ENCODE results near the gene RUNX2.

Gene RUNX2

DNA sequence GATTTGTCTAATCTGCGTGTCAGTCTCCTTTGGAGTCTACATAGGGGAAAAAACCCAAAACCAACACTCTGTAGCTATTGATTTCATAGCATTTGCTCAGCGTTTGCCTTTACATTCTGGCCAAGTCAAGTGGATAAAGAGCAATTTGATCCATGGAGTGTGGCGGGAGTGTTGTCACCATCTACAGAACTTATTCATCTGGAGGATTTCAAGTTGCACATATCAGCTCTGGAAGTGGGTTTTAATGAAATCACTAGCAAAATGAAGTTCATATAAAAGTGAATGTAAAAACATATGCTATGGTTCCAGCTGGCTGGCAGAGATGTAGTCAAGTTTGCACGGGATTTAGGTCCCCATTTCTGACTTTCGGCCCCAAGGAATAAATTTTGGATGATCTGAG is 269.3 kb downstream of the RUNX2 start:
- no peak for DNase-seq

DNA sequence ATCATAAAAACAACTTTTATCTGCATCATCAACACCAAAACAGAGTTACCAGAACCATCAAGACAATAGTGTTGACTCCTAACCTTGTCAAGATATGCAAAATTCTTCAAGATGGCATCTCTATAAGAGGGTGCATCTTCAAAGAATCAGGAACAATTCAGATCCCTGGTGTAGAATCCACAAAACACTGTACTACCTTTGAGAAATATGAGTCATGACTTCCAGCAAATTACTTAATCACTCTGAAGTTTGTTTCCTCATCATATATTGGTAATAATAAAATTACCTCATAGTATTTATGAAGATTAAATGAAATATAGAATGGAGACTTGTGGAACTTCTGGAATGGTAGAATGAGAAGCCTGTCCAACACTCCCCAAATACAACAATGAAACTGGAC is 270.9 kb downstream of the RUNX2 start:
- DNase-seq: no peak

DNA sequence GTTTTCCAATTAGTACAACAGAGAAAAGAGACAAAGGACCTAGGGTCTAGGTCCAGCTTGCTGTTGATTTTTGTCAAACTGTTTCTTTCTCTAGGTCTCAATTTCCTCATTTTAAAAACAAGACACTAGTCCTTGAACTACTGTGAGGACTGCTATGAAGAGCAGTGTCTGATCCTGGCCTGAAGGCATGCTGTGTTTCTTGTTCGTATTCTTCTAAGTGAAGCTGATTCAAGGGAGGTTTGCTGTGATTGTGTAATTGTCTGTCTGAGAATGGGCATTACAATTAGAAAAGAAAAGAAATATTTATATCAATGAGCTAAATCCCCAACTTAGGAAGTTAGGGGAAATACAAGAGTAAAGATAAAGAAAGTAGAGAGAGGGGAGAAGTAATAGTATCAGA is 277.8 kb downstream of the RUNX2 start:
- DNase-seq: no peak

DNA sequence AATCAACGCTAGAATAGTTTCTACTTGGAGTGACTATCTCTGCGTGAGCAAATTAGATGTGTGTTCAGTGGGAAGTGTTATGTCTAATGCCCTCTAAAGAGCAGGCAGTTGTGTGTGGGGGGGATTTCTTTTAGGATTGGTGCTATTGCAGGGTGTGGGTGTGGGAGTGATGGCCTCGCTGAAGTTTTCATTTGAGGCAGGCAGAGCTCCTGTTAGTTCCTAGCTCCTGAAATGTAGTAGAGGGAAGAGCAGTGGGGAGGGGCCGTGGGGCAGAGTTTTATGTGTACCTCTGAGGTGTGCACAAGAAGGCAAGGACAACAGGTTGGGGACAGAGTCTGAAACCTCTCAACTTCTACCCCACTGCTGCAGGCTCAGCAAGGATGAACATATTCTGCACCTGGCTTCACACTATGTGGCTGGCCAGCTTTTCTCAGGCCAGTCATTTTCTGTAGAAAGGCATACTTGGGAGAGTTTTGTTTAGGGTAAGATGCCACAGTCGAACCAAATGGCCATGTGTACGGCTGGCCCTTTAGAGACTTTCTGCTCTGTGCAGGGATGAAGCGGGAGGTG is 278.8 kb downstream of the RUNX2 start:
- no peak for DNase-seq

GRCh38 chr6:45607798-45608197 is 279.7 kb downstream of the RUNX2 start:
- DNase-seq: peak; percentile 24

GRCh38 chr6:45608252-45608913 is 280.3 kb downstream of the RUNX2 start:
- DNase-seq: no peak

DNA sequence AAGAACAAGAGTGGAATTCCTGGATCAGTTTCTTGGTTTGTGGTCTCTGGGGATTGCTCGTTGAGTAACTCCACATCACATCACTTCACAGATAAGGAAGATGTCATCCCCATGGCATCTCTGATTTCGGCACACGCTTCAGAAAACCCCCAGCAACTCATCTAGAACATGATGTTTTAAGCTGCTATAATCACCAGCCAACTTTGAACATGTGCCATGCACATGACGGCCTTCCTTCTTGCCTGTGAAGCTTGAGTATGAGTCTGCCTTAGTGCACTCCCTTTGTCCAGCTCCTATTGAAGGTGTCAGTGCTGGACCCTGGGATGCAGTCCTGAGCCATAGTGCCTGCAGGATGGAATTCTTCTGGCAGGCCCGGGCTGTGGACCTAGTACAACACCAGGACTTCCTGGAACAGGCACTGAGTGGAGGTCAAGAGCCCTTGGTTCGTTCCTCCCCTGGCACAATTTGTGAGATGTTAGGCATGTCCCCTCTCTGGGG is 281.1 kb downstream of the RUNX2 start:
- no peak for DNase-seq

DNA sequence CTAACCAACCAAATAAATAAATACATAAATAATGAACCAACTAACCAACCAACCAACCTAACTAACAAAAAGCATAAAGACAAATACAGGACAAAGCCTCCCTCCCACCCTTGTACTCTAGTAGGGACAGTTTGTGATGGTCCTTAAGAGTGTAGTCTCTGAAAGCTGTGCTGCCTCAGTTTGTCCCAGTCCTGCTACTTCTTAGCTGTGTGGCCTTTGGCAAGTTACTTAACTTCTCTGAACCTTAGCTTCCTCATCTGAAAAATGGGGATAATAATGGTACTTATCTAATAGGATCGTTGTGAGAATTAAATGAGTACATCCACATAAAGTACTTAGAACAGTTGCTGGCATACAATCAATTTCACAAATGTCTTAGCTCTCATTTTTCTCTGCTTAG is 282.2 kb downstream of the RUNX2 start:
- DNase-seq: no peak

DNA sequence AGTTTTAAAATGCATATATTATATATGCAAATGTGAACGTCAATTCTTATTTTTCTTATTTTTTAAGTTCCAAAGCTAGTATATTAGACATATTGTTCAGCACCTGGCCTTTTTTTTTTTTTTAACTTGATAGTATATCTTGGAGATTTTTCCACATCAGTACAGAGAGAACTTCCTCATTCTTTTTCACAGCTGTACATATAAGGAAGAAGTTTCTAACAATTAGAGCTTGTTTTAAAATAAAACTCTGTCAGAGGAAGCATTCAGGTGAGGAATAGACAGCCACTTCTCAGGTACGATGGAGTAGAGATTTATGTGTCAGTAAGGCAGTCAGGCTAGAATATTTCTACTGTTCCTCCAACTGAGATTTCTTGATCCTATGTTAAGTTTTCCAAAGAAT is 282.7 kb downstream of the RUNX2 start:
- no peak for DNase-seq

DNA sequence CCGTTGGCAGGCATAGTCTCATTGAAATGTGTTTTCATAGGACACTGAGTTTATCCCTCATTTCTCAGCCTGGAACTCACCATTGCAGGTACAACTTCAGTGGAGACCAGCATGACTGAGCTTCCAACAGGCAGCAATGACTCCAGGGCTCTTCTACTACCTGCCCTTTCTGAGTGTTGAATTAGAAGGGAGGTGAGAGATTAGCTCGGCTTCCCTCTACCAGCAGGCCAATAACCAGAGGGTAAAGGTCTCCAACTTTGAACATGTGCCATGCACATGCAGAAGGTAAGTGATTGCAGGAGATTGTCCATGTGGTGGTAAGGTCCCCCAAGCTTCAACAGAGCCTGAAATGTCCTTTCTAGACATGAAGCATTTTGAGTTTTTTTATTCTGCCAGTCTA is 283.4 kb downstream of the RUNX2 start:
- no peak for DNase-seq

DNA sequence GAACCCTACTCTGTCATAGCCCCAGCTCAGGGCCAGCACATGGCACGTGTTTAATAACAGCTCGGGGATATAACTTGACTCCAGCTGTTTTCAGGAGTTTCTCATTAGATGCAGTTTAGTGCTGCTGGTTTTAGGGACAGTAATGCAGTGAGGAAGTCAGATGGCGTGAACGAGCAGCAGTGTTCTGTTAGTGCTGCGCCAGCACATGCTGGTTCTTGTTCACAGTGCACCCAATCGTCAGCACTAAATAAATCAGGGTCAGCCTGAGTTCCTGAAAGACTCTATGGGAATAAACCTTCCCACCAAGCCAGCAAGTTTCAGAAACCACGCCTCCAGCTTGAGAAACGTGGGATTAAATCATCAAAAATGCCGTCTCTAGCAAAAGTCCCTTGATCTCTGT is 285.5 kb downstream of the RUNX2 start:
- no peak for DNase-seq

- no peak for DNase-seq
These were observed 286.6 kb downstream of the RUNX2 start for GRCh38 chr6:45614488-45615285.

GRCh38 chr6:45616209-45616608 is 288.1 kb downstream of the RUNX2 start:
- no peak for DNase-seq

DNA sequence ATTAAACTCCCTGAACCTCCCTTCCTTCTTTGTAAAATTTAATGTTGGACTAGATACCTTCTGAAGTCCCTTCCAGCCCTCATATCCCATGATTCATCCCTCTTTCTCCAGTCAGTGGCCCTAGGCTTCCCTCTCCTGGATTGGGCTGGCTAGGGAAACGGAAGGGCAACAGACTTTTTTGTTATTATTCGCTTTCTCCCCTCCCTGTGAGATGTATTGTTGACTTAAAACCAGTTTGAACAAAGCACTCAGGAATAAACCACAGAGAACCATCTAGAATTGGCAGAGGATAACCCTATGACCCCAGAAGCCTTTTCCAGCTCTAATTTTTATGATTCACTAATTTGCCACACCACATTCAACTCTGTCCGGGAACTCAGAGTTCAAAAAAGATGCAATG is 289.3 kb downstream of the RUNX2 start:
- DNase-seq: no peak

- no peak for DNase-seq
These were observed 290.1 kb downstream of the RUNX2 start for GRCh38 chr6:45618259-45618658.

DNA sequence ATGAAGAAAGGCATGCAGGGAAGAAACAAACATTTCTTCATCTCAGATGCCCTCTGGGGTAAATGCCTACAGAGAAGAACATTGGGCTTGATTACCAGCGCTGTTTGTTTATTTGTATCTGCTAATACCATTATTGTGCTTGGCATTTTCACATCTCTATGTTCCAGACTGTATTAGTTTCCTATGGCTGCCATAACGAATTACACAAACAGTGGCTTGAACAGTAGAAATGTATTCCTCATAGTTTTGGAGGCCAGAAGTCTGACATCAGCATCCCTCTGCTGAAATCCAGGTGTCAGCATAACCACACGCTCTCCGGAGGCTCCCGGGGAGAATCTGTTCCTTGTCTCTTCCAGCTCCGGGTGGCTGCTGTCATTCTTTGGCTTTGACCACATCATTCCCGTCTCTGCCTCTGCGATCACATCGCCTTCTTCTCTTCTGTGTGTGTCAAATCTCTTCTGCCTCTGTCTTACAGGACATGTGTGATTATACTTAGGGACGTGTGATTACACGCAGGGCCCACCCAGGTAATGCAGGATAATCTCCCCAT is 291.2 kb downstream of the RUNX2 start:
- DNase-seq: no peak

DNA sequence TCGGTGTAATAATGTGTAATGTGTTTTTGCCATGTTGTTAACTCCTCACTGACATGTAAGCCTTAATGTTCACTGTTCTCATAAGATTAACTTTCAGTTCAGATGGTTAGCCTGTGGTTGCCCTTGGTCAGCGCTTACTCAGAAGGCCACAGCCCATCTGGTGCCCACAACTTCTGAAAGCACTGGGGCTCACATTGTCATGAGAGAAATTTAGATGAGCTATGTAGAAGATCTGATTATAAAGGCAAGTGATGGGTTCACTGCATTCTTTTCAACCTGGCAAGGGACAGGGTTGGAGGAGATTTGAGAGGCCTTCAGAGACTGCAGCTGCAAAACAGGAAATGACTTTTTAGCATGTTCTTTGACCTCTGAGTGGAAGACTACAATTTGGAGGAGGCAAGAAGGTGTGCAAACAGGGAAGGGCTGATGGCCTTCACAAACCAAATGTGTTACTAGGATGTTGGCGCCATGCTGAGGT is 291.9 kb downstream of the RUNX2 start:
- DNase-seq: no peak

DNA sequence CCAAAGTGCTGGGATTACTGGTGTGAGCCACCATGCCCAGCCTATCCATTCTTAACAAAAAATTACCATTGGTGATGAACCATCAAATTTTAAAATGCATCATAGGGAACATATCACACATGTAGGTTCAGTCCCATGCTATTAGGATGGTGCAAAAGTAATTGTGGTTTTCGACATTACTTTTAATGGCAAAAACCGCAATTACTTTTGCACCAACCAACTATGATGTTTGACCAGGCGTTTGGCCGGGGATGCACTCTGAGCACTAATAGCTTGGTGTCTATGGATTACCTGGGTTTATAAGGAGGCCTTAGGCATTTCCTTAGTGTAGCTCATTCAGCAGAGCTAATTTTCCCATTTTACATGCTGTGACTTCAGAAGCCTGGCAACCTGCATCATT is 296.1 kb downstream of the RUNX2 start:
- no peak for DNase-seq

DNA sequence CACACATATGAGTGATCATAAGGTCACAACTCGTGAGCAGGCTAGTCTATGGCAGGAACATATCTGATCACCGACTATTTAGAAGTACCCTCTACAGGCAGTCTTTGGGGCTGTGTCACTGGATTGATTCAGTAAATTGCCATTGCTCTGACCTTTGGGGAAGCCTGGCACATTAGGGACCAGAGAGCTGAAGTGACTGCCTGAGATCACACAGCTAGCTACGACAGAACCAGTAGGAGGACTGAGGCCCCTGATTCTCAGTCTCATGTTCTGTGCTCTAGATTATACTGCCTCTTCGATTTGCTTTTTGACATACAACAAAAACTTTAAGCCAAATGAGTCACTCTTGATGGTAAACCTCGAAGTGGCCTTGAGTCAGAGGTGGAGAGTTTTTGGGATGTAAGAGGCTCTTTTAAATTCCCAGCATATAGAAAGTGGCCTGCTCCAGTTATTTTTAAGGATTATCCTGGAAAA is 297.1 kb downstream of the RUNX2 start:
- DNase-seq: no peak

- DNase-seq: no peak
These were observed 298.2 kb downstream of the RUNX2 start for GRCh38 chr6:45626087-45626891.

DNA sequence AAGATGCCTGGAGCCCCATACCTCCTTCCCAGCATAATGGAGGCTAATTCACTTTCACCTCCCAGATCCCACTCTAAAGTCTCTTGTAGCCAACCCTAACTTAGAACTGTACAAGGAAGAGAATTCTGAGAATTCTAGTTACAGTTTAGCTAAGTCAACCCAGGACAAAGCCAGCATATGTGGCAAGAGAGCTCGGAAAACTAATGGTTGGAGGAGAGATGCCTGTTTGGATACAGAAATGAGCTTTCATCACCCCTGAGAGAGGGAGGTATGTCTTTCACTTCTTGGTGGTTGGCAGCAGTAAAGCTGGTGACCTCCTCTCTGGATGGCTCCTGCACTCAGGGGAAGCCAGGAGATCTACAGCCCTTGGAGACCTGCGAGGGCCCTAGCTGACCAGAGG is 302.2 kb downstream of the RUNX2 start:
- DNase-seq: no peak

DNA sequence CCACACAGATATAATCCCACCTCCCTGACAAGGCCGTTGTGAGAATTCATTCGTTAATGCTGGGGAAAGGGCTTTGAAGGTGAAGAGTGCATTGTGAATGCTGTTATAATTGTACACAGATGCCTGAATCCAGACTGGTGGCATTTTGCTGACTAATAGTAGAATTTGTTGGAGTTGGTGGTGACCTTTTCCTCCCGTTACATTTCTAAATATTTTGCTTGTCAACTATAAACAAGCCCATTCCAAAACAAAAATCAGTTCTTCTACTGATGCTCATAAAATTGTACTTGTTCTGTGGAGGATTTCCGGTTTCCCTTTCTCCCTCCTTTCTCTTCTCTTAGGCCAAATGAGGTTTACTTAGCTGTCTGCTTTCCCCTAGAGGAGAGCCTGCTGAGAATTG is 302.7 kb downstream of the RUNX2 start:
- DNase-seq: no peak

- no peak for DNase-seq
These were observed 303.3 kb downstream of the RUNX2 start for GRCh38 chr6:45631396-45631795.
